Hepatocyte (in vitro differentiated cells): ENCODE data around the gene APEH.

Source experiments
- EZH2phosphoT487 ChIP-seq: fragments of 200-600 bp; sonication (generic); IDR thresholded peaks from one replicate; pipeline ENCODE4 v1.6.1; 2018; ENCODE audit warnings: antibody characterized with exemption, mild to moderate bottlenecking, low read depth, moderate library complexity; ENCODE audit not compliant: unreplicated experiment, severe bottlenecking
- TF ChIP-seq, protein P1 (sequence below): fragments of 200-600 bp; sonication (generic); IDR thresholded peaks from 2 replicates; pipeline ENCODE4 v1.5.1; 2016; ENCODE audit warnings: antibody characterized with exemption, mild to moderate bottlenecking; ENCODE audit not compliant: poor library complexity

DNA sequence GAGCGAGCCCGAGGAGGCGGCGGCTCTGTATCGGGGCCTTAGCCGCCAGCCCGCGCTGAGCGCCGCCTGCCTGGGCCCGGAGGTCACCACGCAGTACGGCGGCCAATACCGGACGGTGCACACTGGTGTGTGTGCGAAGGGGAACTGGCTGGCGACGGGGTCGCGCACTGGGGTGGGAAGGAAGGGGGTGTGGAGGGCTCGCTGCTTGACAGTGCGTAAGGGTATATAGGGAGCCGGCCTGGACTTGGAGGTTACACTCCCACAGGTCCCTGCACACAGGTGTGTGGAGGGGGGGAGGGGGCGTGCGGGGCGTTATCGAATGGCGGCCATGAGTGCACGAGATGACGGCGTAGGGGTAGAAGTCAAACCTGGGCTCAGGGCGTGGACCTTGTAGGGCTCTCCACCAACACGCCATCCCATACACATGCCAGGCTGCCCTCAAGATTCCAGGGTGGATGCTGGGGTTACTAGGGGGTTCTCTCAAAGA, 389 bp downstream of the APEH start:
- TF ChIP-seq, protein P1, sequence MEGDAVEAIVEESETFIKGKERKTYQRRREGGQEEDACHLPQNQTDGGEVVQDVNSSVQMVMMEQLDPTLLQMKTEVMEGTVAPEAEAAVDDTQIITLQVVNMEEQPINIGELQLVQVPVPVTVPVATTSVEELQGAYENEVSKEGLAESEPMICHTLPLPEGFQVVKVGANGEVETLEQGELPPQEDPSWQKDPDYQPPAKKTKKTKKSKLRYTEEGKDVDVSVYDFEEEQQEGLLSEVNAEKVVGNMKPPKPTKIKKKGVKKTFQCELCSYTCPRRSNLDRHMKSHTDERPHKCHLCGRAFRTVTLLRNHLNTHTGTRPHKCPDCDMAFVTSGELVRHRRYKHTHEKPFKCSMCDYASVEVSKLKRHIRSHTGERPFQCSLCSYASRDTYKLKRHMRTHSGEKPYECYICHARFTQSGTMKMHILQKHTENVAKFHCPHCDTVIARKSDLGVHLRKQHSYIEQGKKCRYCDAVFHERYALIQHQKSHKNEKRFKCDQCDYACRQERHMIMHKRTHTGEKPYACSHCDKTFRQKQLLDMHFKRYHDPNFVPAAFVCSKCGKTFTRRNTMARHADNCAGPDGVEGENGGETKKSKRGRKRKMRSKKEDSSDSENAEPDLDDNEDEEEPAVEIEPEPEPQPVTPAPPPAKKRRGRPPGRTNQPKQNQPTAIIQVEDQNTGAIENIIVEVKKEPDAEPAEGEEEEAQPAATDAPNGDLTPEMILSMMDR, result no peak
- no peak for TF ChIP-seq EZH2phosphoT487
